Tongue (tissue), 2 donors: ENCODE measurements around the gene ZSCAN10. TPM values are rescaled to one million over a fixed set of nuclear protein-coding genes. Genes with fewer than 3 reads are reported as not detected.

Experiments used
- DNase-seq: peaks from one replicate; pipeline ENCODE4 v3.0.0-alpha.2; 2015
- total RNA-seq: library from RNA; depleted of rRNA; stranded (reverse); fragments of >200 nt; gene quantifications from one replicate; pipeline ENCODE4 v1.2.3, GENCODE V29; 2014

The ZSCAN10 gene
- total RNA-seq, 1 donor from 2014 or later, result not detected

DNA sequence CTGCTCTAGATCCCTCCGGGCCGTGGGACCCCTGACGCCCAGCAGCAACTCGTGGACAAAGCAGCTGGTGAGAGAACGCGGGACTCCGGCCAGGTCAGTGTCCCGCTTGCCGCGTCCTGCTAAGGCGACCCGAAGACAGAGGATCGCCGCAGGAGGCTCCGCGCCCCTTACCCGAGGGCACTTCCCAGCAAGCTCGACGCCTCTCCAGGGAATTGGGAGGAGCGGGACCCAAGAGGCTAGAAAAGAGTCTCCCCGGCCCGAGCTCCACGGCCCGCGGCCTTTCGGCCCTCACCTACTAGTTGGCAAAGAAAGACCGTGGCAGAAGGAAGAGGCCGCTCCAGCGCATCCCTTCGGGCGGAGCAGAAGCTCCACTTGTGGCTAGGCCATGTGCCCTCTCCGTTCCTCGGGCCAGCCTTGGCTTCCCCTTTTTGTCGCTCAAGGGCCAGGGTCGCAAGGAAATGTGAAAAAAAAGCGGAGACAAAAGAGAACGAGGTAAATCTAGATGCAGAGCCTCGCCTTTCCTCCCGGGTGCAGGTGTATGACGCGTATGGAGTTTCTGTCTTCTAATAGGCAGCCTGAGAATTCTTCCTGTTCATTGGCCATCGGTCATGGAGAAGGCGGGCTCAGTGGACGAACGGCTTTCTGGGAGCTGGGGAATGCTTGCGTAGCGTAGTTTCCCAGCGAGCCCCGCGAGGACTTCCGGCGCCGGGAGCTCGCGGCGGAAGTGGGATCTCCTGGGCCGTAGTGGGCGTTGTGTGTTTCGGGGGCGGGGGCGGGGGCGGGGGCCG lies 35.4 kb upstream of the ZSCAN10 start, which contains the start of gene ZNF213:
TSS of gene ZNF213 (plus strand) at position 692 of the 788 bp plus-strand sequence. CDS start 2,252 bp downstream, outside the sequence.
- DNase-seq, result peak; percentile 99

GRCh38 chr16:3133844-3134243 lies 34.8 kb upstream of the ZSCAN10 start:
- no peak for DNase-seq

GRCh38 chr16:3131755-3132377 lies 32.8 kb upstream of the ZSCAN10 start:
- DNase-seq, result no peak

- DNase-seq, result peak; percentile 94
Measured at GRCh38 chr16:3129137-3130131, 30.3 kb upstream of the ZSCAN10 start.

DNA sequence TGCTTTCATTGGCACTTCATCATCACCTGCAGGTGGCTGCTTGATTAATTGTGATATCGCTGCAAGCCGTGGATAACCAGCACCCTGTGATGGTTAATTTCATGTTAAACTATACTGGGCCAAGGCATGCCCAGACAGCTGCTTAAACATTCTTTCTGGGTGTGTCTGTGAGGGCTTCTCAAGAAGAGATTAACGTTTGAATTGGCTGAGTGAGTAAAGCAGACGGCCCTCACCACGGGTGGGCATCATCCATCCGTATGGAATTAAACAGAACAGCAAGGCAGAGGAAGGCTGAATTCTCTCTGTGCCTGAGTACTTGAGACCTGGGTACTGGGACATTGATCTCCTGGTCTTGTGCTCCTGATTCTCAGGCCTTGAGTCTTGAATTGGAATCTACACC lies 28.7 kb upstream of the ZSCAN10 start:
- DNase-seq, result no peak

DNA sequence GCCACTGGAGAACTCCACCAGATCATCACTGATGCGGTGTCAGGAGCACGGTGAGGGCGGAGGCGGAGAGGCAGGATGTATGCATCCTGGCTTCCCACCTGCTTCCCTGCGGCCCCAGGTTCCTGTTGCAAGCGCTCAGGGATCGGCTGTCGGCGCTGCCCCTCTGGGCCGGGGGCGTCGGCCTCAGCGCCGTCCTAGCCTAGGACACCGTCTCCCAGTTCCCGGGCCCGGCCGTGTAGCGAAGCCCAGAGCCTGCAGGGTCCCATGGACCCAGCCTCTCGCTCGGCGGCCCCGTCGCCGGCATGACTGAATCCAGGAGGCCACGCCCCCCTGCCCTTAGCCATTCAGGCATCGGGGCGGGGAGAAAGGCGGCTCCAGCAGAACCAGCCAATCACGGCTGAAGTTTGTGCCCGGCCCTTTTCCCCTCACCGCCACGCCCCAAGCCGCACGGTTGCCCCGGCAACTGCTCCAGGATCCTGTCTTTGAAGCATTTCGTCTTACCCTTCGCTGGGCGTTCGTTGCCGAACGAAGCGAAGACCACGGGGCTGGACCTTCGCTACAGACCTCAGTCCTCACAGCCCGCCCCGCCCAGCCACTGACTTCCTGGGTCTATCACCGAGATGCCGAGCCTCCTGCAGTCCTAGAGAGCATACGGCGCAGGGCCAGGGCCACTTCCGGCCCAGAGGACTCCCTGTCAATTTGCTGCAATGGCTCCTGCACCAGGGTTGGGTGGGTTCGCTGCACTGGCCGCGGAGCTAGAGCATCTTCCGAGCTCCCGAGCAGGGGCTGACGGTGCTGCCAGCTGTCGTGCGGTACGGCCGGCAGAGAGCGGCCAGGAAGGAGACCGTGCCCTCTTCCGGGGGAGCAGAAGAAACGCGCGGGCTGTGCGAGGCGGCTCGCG lies 25.1 kb upstream of the ZSCAN10 start:
- DNase-seq, result peak; percentile 99

GRCh38 chr16:3122926-3123570 lies 24.0 kb upstream of the ZSCAN10 start:
- no peak for DNase-seq

DNA sequence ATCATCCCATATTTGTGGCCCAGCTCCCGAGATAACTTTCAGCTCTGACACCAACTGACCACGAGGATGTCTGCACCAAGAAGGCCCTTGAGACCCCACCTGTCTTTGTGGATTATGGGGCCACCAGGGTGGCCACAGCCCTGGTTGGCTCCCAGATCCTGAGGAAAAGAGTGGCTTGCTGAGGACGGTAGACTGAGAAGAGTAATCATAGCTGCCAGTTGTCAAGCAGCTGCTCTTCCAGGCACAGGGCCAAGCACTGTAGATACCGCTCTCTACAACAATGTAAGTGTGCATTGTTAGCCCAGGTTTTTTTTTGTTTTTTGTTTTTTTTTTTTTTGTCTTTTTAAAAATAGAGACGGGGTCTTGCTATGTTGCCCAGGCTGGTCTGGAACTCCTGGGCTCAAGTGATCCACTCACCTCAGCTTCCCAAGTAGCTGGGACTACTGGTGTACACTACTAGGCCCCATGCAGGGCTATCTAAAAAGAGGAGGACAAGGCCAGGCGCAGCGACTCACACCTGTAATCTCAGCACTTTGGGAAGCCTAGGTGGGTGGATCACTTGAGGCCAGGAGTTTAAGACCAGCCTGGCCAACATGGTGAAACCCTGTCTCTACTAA lies 22.9 kb upstream of the ZSCAN10 start:
- peak; percentile 90 for DNase-seq

DNA sequence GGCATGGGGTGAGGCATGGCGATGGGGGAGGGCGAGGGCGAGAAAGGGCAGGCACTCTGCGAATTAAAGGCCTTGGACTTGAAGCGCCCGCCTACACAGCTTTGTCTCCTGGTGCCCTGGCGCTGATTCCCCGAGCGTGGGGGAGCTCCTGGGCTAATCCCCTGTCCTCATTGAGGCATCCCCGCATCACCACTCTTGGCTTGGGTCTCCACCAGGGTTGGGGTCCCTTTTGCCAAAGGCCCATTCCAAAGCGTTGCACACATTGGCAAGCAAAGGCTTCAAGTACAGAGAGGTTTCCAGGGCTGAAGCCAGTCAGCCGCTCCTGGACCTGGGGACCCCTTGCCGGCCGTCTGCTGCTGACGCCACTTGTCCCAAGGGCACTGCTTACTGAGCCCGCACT lies 21.3 kb upstream of the ZSCAN10 start:
- no peak for DNase-seq

DNA sequence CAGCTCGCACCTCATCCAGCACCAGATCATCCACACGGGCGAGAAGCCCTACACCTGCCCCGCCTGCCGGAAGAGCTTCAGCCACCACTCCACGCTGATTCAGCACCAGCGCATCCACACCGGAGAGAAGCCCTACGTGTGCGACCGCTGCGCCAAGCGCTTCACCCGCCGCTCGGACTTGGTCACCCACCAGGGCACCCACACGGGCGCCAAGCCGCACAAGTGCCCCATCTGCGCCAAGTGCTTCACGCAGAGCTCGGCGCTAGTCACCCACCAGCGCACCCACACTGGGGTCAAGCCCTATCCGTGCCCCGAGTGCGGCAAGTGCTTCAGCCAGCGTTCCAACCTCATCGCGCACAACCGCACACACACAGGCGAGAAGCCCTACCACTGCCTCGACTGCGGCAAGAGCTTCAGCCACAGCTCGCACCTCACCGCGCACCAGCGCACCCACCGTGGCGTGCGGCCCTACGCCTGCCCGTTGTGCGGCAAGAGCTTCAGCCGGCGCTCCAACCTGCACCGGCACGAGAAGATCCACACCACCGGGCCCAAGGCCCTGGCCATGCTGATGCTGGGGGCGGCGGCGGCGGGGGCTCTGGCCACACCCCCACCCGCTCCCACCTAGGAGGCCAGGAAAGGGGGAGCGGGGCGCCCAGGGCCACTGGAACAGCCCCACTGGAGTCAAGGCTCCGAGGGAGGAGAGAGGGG lies 20.8 kb upstream of the ZSCAN10 start:
- no peak for DNase-seq

GRCh38 chr16:3119286-3119685 lies 20.2 kb upstream of the ZSCAN10 start:
- no peak for DNase-seq

- no peak for DNase-seq
Measured at GRCh38 chr16:3118846-3119245, 19.8 kb upstream of the ZSCAN10 start.

DNA sequence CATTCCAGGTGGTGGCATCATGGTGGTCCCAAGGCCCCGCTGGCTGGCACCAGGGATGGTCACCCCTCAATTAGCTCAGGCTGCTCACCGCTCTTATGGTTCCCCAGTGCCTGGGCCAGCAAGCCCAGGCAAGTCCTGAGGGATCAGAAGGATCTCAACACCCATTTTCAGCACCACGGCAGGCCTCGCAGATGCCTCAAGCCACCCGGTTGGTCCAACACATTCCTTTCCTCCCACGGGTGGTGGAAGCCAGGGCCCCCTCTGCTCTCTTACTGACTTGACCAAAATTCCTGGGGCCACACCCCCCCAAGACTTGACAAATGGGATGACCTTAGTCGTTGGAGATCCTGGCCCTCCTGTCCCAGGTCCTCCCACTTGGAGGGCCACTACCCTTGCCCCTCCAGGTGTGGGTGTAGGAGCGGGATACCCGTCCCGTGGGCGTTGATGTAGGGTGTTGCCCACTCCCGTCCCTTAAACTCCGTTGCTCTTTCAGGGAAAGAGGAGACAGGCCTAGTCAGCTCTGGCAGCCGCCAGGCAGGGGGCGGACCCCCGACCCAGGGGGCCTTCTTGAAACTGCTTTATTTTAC lies 19.2 kb upstream of the ZSCAN10 start:
- no peak for DNase-seq

DNA sequence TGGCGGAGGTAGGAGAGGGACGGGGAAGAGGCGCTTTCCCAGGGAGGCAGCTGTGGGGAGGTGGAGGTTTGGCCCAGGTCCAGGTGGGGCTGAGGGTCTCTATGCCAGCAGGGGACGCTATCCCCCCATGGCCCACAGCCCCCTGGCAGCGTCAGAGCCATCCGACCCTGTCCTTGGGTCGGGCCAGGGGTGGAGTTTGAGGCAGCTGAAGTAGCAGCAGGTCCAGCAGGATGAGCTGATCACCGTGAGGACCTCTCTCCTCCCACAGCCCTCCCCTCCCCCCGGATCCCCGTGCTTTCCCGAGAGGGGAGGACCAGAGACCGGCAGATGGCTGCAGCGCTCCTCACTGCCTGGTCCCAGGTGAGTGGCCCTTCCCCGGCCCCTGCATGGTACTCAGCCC lies 16.5 kb upstream of the ZSCAN10 start:
- DNase-seq, result no peak

DNA sequence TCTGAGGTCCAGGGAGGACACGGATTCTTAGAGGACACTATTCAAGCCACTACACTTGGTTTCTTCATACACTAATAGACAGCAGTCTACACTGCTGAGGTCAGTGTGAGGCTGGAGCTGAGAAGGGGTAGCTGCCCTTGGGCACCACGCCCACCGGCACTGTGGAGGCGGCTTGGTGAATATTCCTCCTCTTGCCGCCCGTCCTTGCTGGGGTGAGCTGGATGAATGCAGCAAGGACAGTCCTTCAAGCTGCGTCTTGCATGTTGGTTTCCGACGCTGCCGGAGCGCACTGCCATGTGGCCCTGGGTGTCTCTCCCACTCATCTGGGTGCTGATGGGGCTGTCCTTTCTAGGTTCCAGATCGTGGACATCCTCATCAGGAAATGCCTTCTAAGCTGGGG lies 15.9 kb upstream of the ZSCAN10 start:
- no peak for DNase-seq

DNA sequence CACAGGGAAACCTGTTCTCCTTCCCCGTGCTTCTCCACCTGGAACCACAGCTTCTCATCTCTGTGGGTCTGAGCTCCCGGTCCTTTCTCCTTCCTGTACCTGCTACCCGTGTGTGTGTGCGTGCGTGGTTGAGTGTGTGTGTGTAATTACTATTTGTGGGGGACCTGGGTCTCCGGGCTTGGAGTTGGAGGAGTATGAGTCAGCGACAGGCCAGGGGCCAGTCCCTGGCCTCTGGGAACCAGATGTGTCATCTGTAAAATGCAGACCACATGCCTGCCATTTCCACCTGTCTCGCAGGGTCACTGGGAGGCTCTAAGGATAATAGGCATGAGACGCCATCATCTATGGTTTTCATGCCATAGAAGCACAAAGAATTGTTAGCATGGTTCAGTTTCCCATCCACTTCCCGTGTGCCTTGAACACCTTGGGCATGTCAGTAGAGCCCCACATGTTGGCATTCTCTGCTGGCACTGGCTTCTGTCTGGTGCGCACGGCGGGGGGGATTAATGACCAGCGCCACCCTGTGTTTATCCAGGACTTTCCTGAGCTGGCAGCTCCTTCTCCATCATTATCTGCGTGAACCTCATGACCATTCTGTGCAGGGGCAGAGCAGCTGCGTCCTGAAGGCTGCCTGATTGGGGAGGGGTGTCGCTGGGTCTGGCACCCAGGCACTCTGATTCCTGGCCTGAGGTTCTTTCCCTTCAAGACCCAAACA lies 14.8 kb upstream of the ZSCAN10 start:
- DNase-seq, result no peak

DNA sequence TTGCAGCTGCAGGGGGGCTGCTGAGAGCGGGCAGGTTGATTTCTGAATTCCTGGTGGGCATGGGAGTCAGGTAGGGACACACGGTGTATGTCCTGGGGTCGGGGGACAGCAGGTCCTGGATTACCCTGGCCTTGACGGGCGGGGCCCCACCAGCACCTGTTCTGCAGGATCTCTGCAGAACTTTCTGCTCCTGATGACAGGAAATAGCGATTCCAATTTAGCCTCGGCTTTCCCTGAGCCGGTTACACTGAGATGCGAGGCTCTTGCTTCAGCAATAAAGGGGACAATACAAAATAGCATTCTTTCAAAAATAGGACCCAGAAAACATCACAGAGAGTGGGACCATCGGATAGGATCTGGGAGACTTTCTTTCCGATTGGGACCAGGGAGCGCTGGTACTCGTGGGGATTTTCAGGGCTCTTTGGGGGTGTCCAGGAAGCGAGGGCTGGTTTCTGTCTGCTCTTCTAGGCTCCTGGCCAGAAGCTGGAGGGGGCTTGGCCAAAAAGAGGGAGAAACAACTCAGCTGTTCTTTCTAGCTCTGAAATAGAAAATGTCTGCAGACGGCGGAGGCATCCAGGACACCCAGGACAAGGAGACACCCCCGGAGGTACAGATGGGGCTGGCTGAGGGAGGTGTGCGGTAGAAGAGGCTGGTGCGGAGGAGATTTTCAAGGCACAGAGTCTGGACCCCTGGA lies 13.9 kb upstream of the ZSCAN10 start:
- peak; percentile 72 for DNase-seq
